MM.1S (cell line): Measurements from ENCODE around the gene TKT.

ENCODE experiments used
- DNase-seq: peaks from one replicate; pipeline ENCODE4 v3.0.0-alpha.2; 2015
- H2AFZ ChIP-seq: fragments of 300-600 bp; sonication (generic); 2 replicates; pipeline ENCODE4 v1.6.0; 2016; ENCODE audit warnings: antibody characterized with exemption, low read length
- H3F3A ChIP-seq: fragments of 300-600 bp; sonication (generic); 2 replicates; pipeline ENCODE4 v1.6.1; 2016; ENCODE audit warnings: mild to moderate bottlenecking, antibody characterized with exemption, low read length, moderate library complexity, mixed read lengths; ENCODE audit not compliant: insufficient read depth
- H3K27ac ChIP-seq: fragments of 300-600 bp; sonication (generic); 2 replicates; pipeline ENCODE4 v1.5.1; 2016; ENCODE audit warnings: mild to moderate bottlenecking, low read length
- H3K27me3 ChIP-seq: fragments of 300-600 bp; sonication (generic); replicated peaks from 2 replicates; pipeline ENCODE4 v1.6.0; 2016; ENCODE audit warnings: low read length; ENCODE audit not compliant: insufficient read depth
- H3K36me3 ChIP-seq: fragments of 300-600 bp; sonication (generic); replicated peaks from 2 replicates; pipeline ENCODE4 v1.6.1; 2016; ENCODE audit warnings: mild to moderate bottlenecking, low read length, mixed read lengths; ENCODE audit not compliant: insufficient read depth
- H3K4me1 ChIP-seq: fragments of 300-600 bp; sonication (generic); 2 replicates; pipeline ENCODE4 v1.6.1; 2016; ENCODE audit warnings: low read length, mixed read lengths
- H3K4me2 ChIP-seq: fragments of 300-600 bp; sonication (generic); 2 replicates; pipeline ENCODE4 v1.6.0; 2016; ENCODE audit warnings: low read depth, low read length
- H3K4me3 ChIP-seq: fragments of 300-600 bp; sonication (generic); 2 replicates; pipeline ENCODE4 v1.5.1; 2016; ENCODE audit warnings: low read length, mixed read lengths
- H3K79me2 ChIP-seq: fragments of 300-600 bp; sonication (generic); 2 replicates; pipeline ENCODE4 v1.6.1; 2016; ENCODE audit warnings: mixed run types, low read length, mixed read lengths
- H3K9ac ChIP-seq: fragments of 300-600 bp; sonication (generic); 2 replicates; pipeline ENCODE4 v1.6.1; 2016; ENCODE audit warnings: low read length, mixed read lengths
- H3K9me2 ChIP-seq: fragments of 300-600 bp; sonication (generic); replicated peaks from 2 replicates; pipeline ENCODE4 v1.6.1; 2016; ENCODE audit warnings: mild to moderate bottlenecking, low read length, mixed read lengths; ENCODE audit not compliant: insufficient read depth
- H3K9me3 ChIP-seq: fragments of 300-600 bp; sonication (generic); replicated peaks from 2 replicates; pipeline ENCODE4 v1.6.1; 2016; ENCODE audit warnings: mild to moderate bottlenecking, low read length, mixed read lengths; ENCODE audit not compliant: insufficient read depth
- H4K20me1 ChIP-seq: fragments of 300-600 bp; sonication (generic); 2 replicates; pipeline ENCODE4 v1.6.1; 2016; ENCODE audit warnings: mild to moderate bottlenecking, low read length, moderate library complexity, mixed read lengths; ENCODE audit not compliant: insufficient read depth
- CTCF ChIP-seq: fragments of 300-600 bp; sonication (generic); IDR thresholded peaks from 2 replicates; pipeline ENCODE4 v1.5.1; 2016; ENCODE audit warnings: antibody characterized with exemption, low read length, mixed read lengths
- EZH2 ChIP-seq: fragments of 300-600 bp; sonication (generic); optimal IDR thresholded peaks from 2 replicates; pipeline ENCODE3; 2017; ENCODE audit warnings: low read depth, mild to moderate bottlenecking, antibody characterized with exemption, low read length, mixed read lengths
- EZH2phosphoT487 ChIP-seq: fragments of 300-600 bp; sonication (generic); IDR thresholded peaks from 2 replicates; pipeline ENCODE4 v1.6.1; 2018; ENCODE audit warnings: antibody characterized with exemption, low read length

Gene TKT

GRCh38 chr3:53255775-53256703 is at the start of gene TKT:
Gene TKT (minus strand): TSS chr3:53256022. CDS start chr3:53255942, 80 bp downstream.
- TF ChIP-seq EZH2 = no peak
- no peak for TF ChIP-seq CTCF
- TF ChIP-seq EZH2phosphoT487 = no peak
- Histone ChIP-seq H3F3A (peaks cover 23% of the 10 kb centered on the region), H3K27ac (peak within 1 kb of the TSS; percentile 68; the same call in 1 of the 2 replicates), H3K36me3 (no peaks in the 10 kb centered on the region), H3K9ac (peak within 1 kb of the TSS; percentile 91), H3K27me3 (no peaks in the 10 kb centered on the region), H3K4me1 (peaks cover 23% of the 10 kb centered on the region), H3K9me2 (no peaks in the 10 kb centered on the region), H3K79me2 (peaks cover 44% of the 10 kb centered on the region), H3K4me3 (peak within 1 kb of the TSS; percentile 94), H2AFZ (peak within 1 kb of the TSS; percentile 61), H4K20me1 (peaks cover 34% of the 10 kb centered on the region), H3K4me2 (peak within 1 kb of the TSS; percentile 88), H3K9me3 (no peaks in the 10 kb centered on the region)
- peak; percentile 86 for DNase-seq

- H4K20me1 ChIP-seq = no peaks in the 10 kb centered on the region
- H3K4me2 ChIP-seq = no peak overlapping the region
- H3K27ac ChIP-seq = no peak overlapping the region
- DNase-seq = no peak
- TF ChIP-seq EZH2 (no peak), EZH2phosphoT487 (no peak), CTCF (no peak)
- no peaks in the 10 kb centered on the region for H3K27me3 ChIP-seq
- no peak overlapping the region for H2AFZ ChIP-seq
- H3K36me3 ChIP-seq = peaks cover 3% of the 10 kb centered on the region; the same call in 1 of the 2 replicates
- H3K9me3 ChIP-seq = no peaks in the 10 kb centered on the region
- no peaks in the 10 kb centered on the region for H3K4me1 ChIP-seq
- no peaks in the 10 kb centered on the region for H3K79me2 ChIP-seq
- no peak overlapping the region for H3K4me3 ChIP-seq
- no peaks in the 10 kb centered on the region for H3F3A ChIP-seq
- no peak overlapping the region for H3K9ac ChIP-seq
- no peaks in the 10 kb centered on the region for H3K9me2 ChIP-seq
Observed at GRCh38 chr3:53303957-53304356, 48.1 kb upstream of the TKT start.

- TF ChIP-seq CTCF (no peak), EZH2phosphoT487 (no peak), EZH2 (no peak)
- no peaks in the 10 kb centered on the region for H3K4me1 ChIP-seq
- H2AFZ ChIP-seq = no peak overlapping the region
- H3K27me3 ChIP-seq = no peaks in the 10 kb centered on the region
- no peak overlapping the region for H3K4me3 ChIP-seq
- no peaks in the 10 kb centered on the region for H3K9me2 ChIP-seq
- H3K79me2 ChIP-seq = no peaks in the 10 kb centered on the region
- no peaks in the 10 kb centered on the region for H4K20me1 ChIP-seq
- no peak for DNase-seq
- H3K4me2 ChIP-seq = no peak overlapping the region
- no peak overlapping the region for H3K27ac ChIP-seq
- H3K9ac ChIP-seq = no peak overlapping the region
- no peaks in the 10 kb centered on the region for H3F3A ChIP-seq
- H3K9me3 ChIP-seq = no peaks in the 10 kb centered on the region
- H3K36me3 ChIP-seq = peaks cover 3% of the 10 kb centered on the region; the same call in 1 of the 2 replicates
Observed at GRCh38 chr3:53303549-53303948, 47.7 kb upstream of the TKT start.
